HT1080 (cell line): ENCODE data around the gene ABHD15. TPM values are rescaled to one million over a fixed set of nuclear protein-coding genes. Genes with fewer than 3 reads are reported as not detected.

Experiments
- DNase-seq: peaks from one replicate; pipeline ENCODE4 v3.0.0-alpha.2; 2015; ENCODE audit warnings: low read depth
- total RNA-seq: library from RNA; depleted of rRNA; stranded (reverse); fragments of >200 nt; shearing (Covaris generic); gene quantifications from 2 replicates; pipeline ENCODE4 v1.2.3, GENCODE V29; 2014

Gene ABHD15
- total RNA-seq, 1 experiment from 2014 or later, result 6.4 TPM

- DNase-seq, result peak; percentile 64
These were observed 28.5 kb upstream of the ABHD15 start for GRCh38 chr17:29595107-29595942.

GRCh38 chr17:29594519-29595090 is 27.8 kb upstream of the ABHD15 start:
- no peak for DNase-seq

- no peak for DNase-seq
These were observed 27.0 kb upstream of the ABHD15 start for GRCh38 chr17:29593591-29594518.

- peak; percentile 35 for DNase-seq
These were observed 26.2 kb upstream of the ABHD15 start, which contains the start of gene ANKRD13B for GRCh38 chr17:29592850-29593551. TSS of gene ANKRD13B (plus strand) at chr17:29593132. CDS start at chr17:29593622, 490 bp downstream.

GRCh38 chr17:29591737-29592608 is 25.1 kb upstream of the ABHD15 start:
- peak; percentile 91 for DNase-seq

DNA sequence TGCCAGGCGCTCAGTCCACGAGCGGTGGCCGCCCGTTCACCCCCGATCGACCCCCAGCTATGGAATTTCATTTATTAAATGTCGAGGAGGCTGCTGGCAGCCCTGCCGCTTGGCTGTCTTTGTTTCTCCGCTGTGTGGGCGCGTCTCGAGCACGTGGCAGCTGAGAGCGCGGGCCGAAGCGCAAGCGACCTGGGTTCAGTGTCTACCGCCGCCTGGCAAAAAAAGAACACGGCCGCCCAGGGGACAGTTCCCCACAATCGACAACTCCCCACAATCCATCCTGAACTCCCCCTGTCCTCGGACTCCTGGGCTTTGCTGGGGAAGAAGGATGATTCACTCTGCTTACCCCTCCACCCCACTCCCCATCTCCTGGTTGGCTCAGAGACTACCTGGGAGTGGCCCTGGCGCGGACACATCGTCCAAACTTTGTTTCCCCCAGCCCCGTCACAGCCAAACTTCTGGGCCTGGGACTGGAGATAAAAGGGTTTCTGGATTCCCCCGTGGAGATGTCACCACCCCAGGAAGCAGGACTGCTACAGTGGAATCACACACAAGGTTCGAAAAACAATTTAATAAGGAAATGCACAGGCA is 24.4 kb upstream of the ABHD15 start:
- DNase-seq, result peak; percentile 83

GRCh38 chr17:29590411-29591145 is 23.7 kb upstream of the ABHD15 start:
- peak; percentile 66 for DNase-seq

GRCh38 chr17:29589524-29590410 is 22.9 kb upstream of the ABHD15 start, which contains the start of gene GIT1:
TSS of gene GIT1 (minus strand) at chr17:29589648. CDS start at chr17:29589378, 270 bp downstream.
- DNase-seq, result peak; percentile 82

DNA sequence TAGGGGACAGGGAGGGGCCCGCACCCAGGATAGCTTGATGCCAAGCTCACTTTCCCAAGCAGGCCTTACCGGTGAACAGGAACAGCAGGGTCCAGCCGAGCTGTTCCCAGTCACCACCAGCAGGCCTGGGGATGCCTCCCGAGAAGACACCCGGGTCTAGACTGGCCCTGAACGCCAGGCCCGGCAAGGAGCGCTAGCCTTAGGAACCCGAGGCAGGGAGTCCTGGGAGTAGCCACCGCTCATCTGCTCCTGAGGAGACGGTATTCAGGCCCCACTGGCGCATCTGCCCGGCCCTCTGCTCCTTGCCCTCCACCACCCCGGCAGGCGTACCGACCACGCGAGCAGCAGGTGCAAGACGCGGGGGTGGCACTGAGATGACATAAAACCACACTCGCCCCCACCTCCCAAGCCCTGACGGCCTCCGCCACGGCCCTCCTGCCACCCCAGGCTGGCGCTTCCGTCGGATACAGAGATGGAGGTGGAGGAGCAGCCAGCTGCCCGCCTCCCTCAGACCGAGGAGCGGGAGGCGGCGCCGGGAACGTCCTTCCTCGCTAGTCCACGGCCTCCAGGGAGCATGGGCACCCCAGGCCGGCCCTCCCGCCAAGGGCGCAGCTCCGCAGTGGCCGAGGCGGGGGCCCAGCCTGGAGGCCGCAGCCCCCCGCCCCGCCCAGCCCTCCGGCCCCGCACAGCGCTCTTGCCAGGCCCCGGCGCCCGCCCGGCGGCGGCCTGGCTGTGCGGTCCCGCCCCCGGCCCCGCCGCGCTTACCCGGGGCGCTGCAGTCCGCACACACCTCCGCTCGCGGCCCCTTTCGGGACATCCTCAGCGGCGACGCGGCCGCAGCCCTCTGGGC is 21.9 kb upstream of the ABHD15 start:
- no peak for DNase-seq

DNA sequence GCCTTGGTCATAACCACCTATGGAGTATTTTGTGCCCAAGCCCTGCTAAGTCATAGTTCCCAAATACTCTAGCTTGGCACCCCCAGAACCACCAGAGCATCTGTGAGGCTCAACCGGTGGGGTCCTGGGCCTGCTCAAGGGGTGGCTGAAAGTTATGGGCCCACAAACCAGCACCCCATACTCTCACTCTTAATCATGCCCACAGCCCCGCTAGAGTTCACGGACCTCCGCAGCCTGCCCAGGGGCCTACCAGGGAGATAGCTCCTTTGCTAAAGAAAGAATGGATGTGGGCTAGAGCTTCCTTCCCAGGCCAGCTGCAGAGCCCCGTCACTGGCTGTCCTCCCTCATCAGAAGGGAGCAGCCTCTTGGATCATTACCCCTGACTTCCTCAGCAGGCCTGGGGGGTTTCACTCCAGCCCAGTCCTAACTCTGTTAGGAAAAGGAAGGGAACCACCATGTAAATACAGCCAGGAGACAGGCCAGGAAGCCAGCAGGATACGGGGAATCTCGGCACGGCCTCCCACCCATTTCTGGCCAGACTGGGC is 21.3 kb upstream of the ABHD15 start:
- no peak for DNase-seq

- DNase-seq, result no peak
These were observed 20.8 kb upstream of the ABHD15 start for GRCh38 chr17:29587591-29587990.

DNA sequence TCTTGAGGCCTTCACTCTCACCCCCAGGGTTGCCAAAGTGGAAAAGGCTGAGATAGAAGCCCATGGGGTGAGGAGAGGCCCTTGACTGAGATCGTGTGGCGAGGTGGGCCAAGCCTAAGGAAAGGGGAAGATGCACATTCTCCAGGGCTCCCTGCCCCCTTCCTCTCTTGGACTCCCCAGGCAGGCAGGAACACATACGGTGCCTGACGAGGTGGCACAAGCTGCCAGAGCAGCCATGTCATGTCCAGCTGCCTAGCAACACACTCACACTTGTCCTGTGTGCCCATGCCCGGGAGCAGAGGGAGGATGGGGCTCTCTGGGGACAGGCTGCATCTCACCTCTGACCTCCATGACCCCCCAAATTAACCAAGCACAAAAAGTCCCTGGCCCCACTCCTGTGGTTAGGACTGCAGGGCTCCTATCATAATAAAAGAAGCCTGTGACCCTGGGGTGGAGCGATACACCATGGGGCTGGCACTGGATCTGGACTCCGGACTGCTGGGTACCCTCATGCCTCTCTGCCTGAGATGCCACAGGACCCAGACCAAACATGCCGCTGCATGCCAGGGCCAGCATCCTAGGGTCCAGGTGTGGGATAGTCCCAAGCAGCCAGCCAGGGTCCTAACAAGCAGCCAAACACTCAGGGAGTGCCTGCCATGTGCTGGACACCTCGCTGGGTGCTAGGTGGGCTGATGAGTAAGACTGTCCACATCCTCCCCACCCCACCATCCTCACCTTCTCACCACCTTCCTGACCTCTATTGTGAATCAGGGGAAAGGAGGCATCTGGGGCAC is 20.0 kb upstream of the ABHD15 start:
- peak; percentile 58 for DNase-seq

- peak; percentile 84 for DNase-seq
These were observed 18.4 kb upstream of the ABHD15 start for GRCh38 chr17:29585080-29585751.

DNA sequence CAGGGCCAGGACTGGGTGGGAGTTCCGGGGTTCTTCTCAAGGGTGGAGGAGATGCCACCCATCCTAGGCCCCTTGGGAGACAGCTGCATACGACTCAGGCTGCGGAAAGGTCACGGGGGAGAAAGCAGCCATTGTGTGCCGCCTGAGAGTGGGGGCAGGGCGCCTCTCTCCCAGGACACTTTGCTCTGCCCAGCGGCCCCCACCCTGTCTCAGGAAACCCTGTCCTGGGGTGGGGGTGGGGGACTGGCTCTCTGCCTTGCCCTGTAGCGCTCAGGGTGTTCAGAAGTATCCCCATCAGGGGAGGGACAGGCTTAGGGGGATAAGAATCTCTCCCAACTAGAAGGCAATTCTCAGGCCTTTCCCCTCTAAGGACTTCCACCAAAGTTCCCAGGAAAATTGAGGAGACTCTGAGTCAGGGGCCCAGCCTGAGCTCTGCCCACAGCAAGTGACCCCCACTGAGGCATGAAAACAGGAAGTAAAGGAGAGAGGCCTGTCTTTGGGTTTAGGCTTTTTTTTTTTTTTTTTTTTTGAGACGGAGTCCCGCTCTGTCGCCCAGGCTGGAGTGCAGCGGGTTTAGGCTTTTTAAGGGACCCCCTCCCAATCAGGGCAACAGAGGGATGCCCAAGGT is 17.7 kb upstream of the ABHD15 start:
- DNase-seq, result peak; percentile 39
